ENCODE results near the gene SVEP1.

The SVEP1 gene

GRCh38 chr9:110479481-110479880, 100.1 kb downstream of the SVEP1 start:
- H3K79me2 ChIP-seq = no peaks in the 10 kb centered on the region
- H3K9ac ChIP-seq = no peak overlapping the region
- H3K36me3 ChIP-seq (ENCODE audit: control insufficient read depth, insufficient read depth, low read length) = no peaks in the 10 kb centered on the region
- TF ChIP-seq CTCF (IDR thresholded peaks at IDR 0.05) = no peak
- no peak overlapping the region for H3K27ac ChIP-seq
- no peak overlapping the region for H2AFZ ChIP-seq
- no peaks in the 10 kb centered on the region for H3K9me3 ChIP-seq (ENCODE audit: control insufficient read depth, low read length)
- H3K4me2 ChIP-seq (ENCODE audit: low read length) = no peak overlapping the region
- H3K4me1 ChIP-seq = no peaks in the 10 kb centered on the region
- H3K4me3 ChIP-seq (ENCODE audit: low read depth, low read length) = no peak overlapping the region
- no peaks in the 10 kb centered on the region for H3K27me3 ChIP-seq (ENCODE audit: control insufficient read depth, insufficient read depth, low read length)

GRCh38 chr9:110476251-110476650, 103.3 kb downstream of the SVEP1 start:
- H3K79me2 ChIP-seq = no peaks in the 10 kb centered on the region
- H3K36me3 ChIP-seq (ENCODE audit: control insufficient read depth, insufficient read depth, low read length) = no peaks in the 10 kb centered on the region
- H3K27ac ChIP-seq = no peak overlapping the region
- TF ChIP-seq CTCF (IDR thresholded peaks at IDR 0.05) = no peak
- H2AFZ ChIP-seq = no peak overlapping the region
- no peaks in the 10 kb centered on the region for H3K4me1 ChIP-seq
- H3K9me3 ChIP-seq (ENCODE audit: control insufficient read depth, low read length) = no peaks in the 10 kb centered on the region
- no peak overlapping the region for H3K4me3 ChIP-seq (ENCODE audit: low read depth, low read length)
- H3K27me3 ChIP-seq (ENCODE audit: control insufficient read depth, insufficient read depth, low read length) = no peaks in the 10 kb centered on the region
- H3K4me2 ChIP-seq (ENCODE audit: low read length) = no peak overlapping the region
- H3K9ac ChIP-seq = no peak overlapping the region

GRCh38 chr9:110472111-110472510, 107.4 kb downstream of the SVEP1 start:
- TF ChIP-seq CTCF (IDR thresholded peaks at IDR 0.05) = no peak
- Histone ChIP-seq H3K9me3 (ENCODE audit: control insufficient read depth, low read length) (no peaks in the 10 kb centered on the region), H3K4me3 (ENCODE audit: low read depth, low read length) (no peak overlapping the region), H3K4me2 (ENCODE audit: low read length) (no peak overlapping the region), H2AFZ (no peak overlapping the region), H3K79me2 (no peaks in the 10 kb centered on the region), H3K27ac (no peak overlapping the region), H3K4me1 (no peaks in the 10 kb centered on the region), H3K36me3 (ENCODE audit: control insufficient read depth, insufficient read depth, low read length) (no peaks in the 10 kb centered on the region), H3K27me3 (ENCODE audit: control insufficient read depth, insufficient read depth, low read length) (no peaks in the 10 kb centered on the region), H3K9ac (no peak overlapping the region)

GRCh38 chr9:110468950-110469349, 110.6 kb downstream of the SVEP1 start:
- no peaks in the 10 kb centered on the region for H3K9me3 ChIP-seq (ENCODE audit: control insufficient read depth, low read length)
- no peaks in the 10 kb centered on the region for H3K27me3 ChIP-seq (ENCODE audit: control insufficient read depth, insufficient read depth, low read length)
- H2AFZ ChIP-seq = no peak overlapping the region
- H3K4me3 ChIP-seq (ENCODE audit: low read depth, low read length) = no peak overlapping the region
- H3K4me1 ChIP-seq = no peaks in the 10 kb centered on the region
- no peak for TF ChIP-seq CTCF (IDR thresholded peaks at IDR 0.05)
- H3K79me2 ChIP-seq = no peaks in the 10 kb centered on the region
- no peak overlapping the region for H3K9ac ChIP-seq
- H3K4me2 ChIP-seq (ENCODE audit: low read length) = no peak overlapping the region
- no peak overlapping the region for H3K27ac ChIP-seq
- H3K36me3 ChIP-seq (ENCODE audit: control insufficient read depth, insufficient read depth, low read length) = no peaks in the 10 kb centered on the region

GRCh38 chr9:110465190-110465589, 114.4 kb downstream of the SVEP1 start:
- H3K79me2 ChIP-seq = no peaks in the 10 kb centered on the region
- H3K4me2 ChIP-seq (ENCODE audit: low read length) = no peak overlapping the region
- H2AFZ ChIP-seq = no peak overlapping the region
- no peaks in the 10 kb centered on the region for H3K36me3 ChIP-seq (ENCODE audit: control insufficient read depth, insufficient read depth, low read length)
- no peak overlapping the region for H3K9ac ChIP-seq
- TF ChIP-seq CTCF (IDR thresholded peaks at IDR 0.05) = no peak
- H3K4me3 ChIP-seq (ENCODE audit: low read depth, low read length) = no peak overlapping the region
- H3K9me3 ChIP-seq (ENCODE audit: control insufficient read depth, low read length) = no peaks in the 10 kb centered on the region
- no peaks in the 10 kb centered on the region for H3K4me1 ChIP-seq
- no peaks in the 10 kb centered on the region for H3K27me3 ChIP-seq (ENCODE audit: control insufficient read depth, insufficient read depth, low read length)
- no peak overlapping the region for H3K27ac ChIP-seq
